ENCODE measurements around the gene ROBO1. TPM values are rescaled to one million over a fixed set of nuclear protein-coding genes. Genes with fewer than 3 reads are reported as not detected.

Gene ROBO1
- total and polyA plus RNA-seq, 2 of the 13 experiments (the other 11 are each of a cell fraction or from before 2014, with no cell fraction given): 52.2 to 71.0 TPM

DNA sequence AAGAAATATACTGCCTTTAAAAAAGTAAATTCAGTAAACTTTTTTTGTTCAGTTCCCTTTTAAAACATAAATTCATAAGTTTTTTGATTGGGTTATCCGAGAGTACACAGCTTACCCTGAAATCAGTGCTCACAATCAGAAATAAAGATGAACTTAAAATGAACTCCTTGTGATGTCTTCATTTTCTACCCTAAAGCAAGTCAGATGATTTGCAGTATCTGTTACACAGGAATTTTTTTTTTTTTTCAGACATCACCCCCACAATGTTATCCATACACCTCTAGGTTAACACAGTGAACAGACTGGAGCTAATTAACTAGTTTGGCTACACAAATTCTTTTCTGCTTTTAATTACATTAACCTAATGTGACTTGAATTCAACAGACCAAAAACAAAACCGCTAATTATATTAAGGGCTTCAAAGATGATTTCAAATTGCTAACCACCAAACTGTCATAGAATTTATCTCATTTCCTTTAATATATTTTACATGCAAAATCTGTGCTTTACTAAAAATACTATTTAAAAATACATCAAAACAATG is 1042.0 kb downstream of the ROBO1 start:
- in situ Hi-C loops (cut with HindIII; ENCODE audit: extremely low pct_ligation_motif_present, low pct_unique_long_range_greater_than_20kb) (no loop called here), intact Hi-C loops (cut with micrococcal nuclease; ENCODE audit: unreplicated experiment) (no loop called here)
- Histone ChIP-seq H3K79me2 (ENCODE audit: insufficient read depth, low read length) (peaks cover 2% of the 10 kb centered on the region), H3K36me3 (replicated peaks in 1 of 2; ENCODE audit: control insufficient read depth in 1 of 2, insufficient read depth in 2 of 2, low read length in 2 of 2) (no peaks in the 10 kb centered on the region), H2AFZ (ENCODE audit: low read length) (no peak overlapping the region), H3K4me1 (ENCODE audit: insufficient read depth, low read length) (peaks cover 16% of the 10 kb centered on the region), H3K27me3 (ENCODE audit: control insufficient read depth in 1 of 2, insufficient read depth in 2 of 2, low read length in 2 of 2) (no peaks in the 10 kb centered on the region), H3K9ac (ENCODE audit: insufficient read depth, low read depth, low read length) (no peak overlapping the region), H3K27ac (ENCODE audit: extremely low read length, insufficient read depth, low read length) (no peak overlapping the region), H4K20me1 (ENCODE audit: insufficient read depth, low read length) (no peaks in the 10 kb centered on the region), H3K4me2 (ENCODE audit: low read depth, low read length) (no peak overlapping the region), H3K9me3 (ENCODE audit: low read length) (no peaks in the 10 kb centered on the region), H3K4me3 (replicated peaks in 1 of 3; ENCODE audit: insufficient read depth in 1 of 3, low read depth in 2 of 3, low read length in 3 of 3) (no peak overlapping the region)
- TF ChIP-seq CCAR2 (optimal IDR thresholded peaks at IDR 0.05; ENCODE audit: low read depth, low read length): no peak
- no peak for TF ChIP-seq ZBTB26 (CRISPR knock-in tag; IDR thresholded peaks at IDR 0.05; ENCODE audit: borderline replicate concordance)
- no TSS peak for BruUV-seq (replicated peaks)
- ATAC-seq (no peak), FAIRE-seq (no peak), DNase-seq (ENCODE audit: low spot score) (no peak)
- POLR2A ChIA-PET: no interaction called here
- WGBS (ENCODE audit: low lambda C conversion rate): 97% methylated on average over 2 of the region's 2 CpGs
- CTCF ChIA-PET (ENCODE audit: low intra/inter-chr PET ratio, low total read pairs): no interaction called here

DNA sequence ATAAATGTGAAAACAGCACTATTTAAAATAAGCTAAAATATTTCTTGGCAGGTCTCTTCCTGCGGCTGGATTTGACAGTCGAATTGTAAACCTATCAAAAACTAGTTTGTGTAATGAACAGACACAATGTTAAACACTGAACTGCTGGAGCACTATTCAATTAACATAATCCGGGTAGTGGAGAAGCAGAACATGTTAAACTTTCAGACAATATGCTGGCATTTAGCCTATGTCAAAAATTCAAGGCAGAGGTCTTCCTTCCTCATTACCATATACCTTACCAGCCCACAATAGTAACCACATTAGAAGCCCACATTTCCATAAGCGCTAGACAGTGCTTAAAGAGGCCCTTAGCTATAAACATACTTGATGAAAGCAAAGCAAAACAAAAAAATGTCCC is 1042.9 kb downstream of the ROBO1 start:
- DNase-seq (ENCODE audit: low spot score): no peak
- Histone ChIP-seq H3K4me3 (replicated peaks in 1 of 3; ENCODE audit: insufficient read depth in 1 of 3, low read depth in 2 of 3, low read length in 3 of 3) (no peak overlapping the region), H3K79me2 (ENCODE audit: insufficient read depth, low read length) (peaks cover 2% of the 10 kb centered on the region), H3K27me3 (ENCODE audit: control insufficient read depth in 1 of 2, insufficient read depth in 2 of 2, low read length in 2 of 2) (no peaks in the 10 kb centered on the region), H3K4me1 (ENCODE audit: insufficient read depth, low read length) (peaks cover 16% of the 10 kb centered on the region), H3K9me3 (ENCODE audit: low read length) (no peaks in the 10 kb centered on the region), H3K4me2 (ENCODE audit: low read depth, low read length) (no peak overlapping the region), H4K20me1 (ENCODE audit: insufficient read depth, low read length) (no peaks in the 10 kb centered on the region), H3K27ac (ENCODE audit: extremely low read length, insufficient read depth, low read length) (no peak overlapping the region), H3K36me3 (replicated peaks in 1 of 2; ENCODE audit: control insufficient read depth in 1 of 2, insufficient read depth in 2 of 2, low read length in 2 of 2) (no peaks in the 10 kb centered on the region), H3K9ac (ENCODE audit: insufficient read depth, low read depth, low read length) (no peak overlapping the region), H2AFZ (ENCODE audit: low read length) (no peak overlapping the region)
- ChIA-PET POLR2A (interaction anchor here (1.0 kb wide), 1 partner anchor 293 kb away, joined by 3 read pairs; no protein-coding TSS in a partner anchor), CTCF (ENCODE audit: low intra/inter-chr PET ratio, low total read pairs) (no interaction called here)
- FAIRE-seq: no peak
- in situ Hi-C loops (cut with HindIII; ENCODE audit: extremely low pct_ligation_motif_present, low pct_unique_long_range_greater_than_20kb) (no loop called here), intact Hi-C loops (cut with micrococcal nuclease; ENCODE audit: unreplicated experiment) (no loop called here)
- no peak for ATAC-seq
- no TSS peak for BruUV-seq (replicated peaks)
- WGBS (ENCODE audit: low lambda C conversion rate): 91% methylated on average over 4 of the region's 4 CpGs
- TF ChIP-seq SOX5 (CRISPR knock-in tag; IDR thresholded peaks at IDR 0.05; ENCODE audit: borderline replicate concordance) (no peak), ADNP (CRISPR knock-in tag; IDR thresholded peaks at IDR 0.05) (no peak), ZNF720 (CRISPR knock-in tag; IDR thresholded peaks at IDR 0.05) (no peak), SMC3 (IDR thresholded peaks at IDR 0.05; ENCODE audit: low read length) (no peak), SOX13 (IDR thresholded peaks at IDR 0.05) (no peak), SOX13 (CRISPR knock-in tag; conservative IDR thresholded peaks at IDR 0.05 in 1 of 2, IDR thresholded peaks at IDR 0.05 in 1 of 2) (no peak), ZNF331 (CRISPR knock-in tag; IDR thresholded peaks at IDR 0.05) (no peak), MEF2D (CRISPR knock-in tag; IDR thresholded peaks at IDR 0.05) (no peak), ZFP90 (CRISPR knock-in tag; IDR thresholded peaks at IDR 0.05; ENCODE audit: borderline replicate concordance) (no peak), GRHL1 (CRISPR knock-in tag; conservative IDR thresholded peaks at IDR 0.05) (no peak)
- TF ChIP-seq, protein P1, sequence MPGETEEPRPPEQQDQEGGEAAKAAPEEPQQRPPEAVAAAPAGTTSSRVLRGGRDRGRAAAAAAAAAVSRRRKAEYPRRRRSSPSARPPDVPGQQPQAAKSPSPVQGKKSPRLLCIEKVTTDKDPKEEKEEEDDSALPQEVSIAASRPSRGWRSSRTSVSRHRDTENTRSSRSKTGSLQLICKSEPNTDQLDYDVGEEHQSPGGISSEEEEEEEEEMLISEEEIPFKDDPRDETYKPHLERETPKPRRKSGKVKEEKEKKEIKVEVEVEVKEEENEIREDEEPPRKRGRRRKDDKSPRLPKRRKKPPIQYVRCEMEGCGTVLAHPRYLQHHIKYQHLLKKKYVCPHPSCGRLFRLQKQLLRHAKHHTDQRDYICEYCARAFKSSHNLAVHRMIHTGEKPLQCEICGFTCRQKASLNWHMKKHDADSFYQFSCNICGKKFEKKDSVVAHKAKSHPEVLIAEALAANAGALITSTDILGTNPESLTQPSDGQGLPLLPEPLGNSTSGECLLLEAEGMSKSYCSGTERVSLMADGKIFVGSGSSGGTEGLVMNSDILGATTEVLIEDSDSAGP (CRISPR knock-in tag; IDR thresholded peaks at IDR 0.05; ENCODE audit: borderline replicate concordance): no peak
